ENCODE measurements around the gene UBE2E1. TPM values are rescaled to one million over a fixed set of nuclear protein-coding genes. Genes with fewer than 3 reads are reported as not detected.
"Not testable (repeated sequence)": the region's sequence is repeated elsewhere in the genome, so short reads cannot be mapped to it uniquely, and the experiment has no call there.

Gene UBE2E1
- total and polyA plus RNA-seq, 4 donors = 6.6 to 31.8 (median 25.4) TPM

- Histone ChIP-seq H3K27ac (ENCODE audit: low read depth in 1 of 2, low read length in 2 of 2) (no peak overlapping the region), H3K36me3 (ENCODE audit: control insufficient read depth in 4 of 4, insufficient read depth in 3 of 4, low read depth in 1 of 4, low read length in 3 of 4) (no peaks in the 10 kb centered on the region), H3K9me3 (ENCODE audit: control insufficient read depth in 4 of 4, low read length in 3 of 4) (no peaks in the 10 kb centered on the region), H3K9ac (ENCODE audit: low read depth in 1 of 2, low read length in 2 of 2) (no peak overlapping the region), H3K27me3 (ENCODE audit: control insufficient read depth in 4 of 4, insufficient read depth in 4 of 4, low read length in 3 of 4) (no peaks in the 10 kb centered on the region), H3K4me1 (ENCODE audit: control insufficient read depth in 4 of 4, insufficient read depth in 4 of 4, low read length in 3 of 4) (peaks cover 0 to 7% (median 3%) of the 10 kb centered on the region in 4 donors), H3K4me3 (ENCODE audit: low read depth in 1 of 3, low read length in 3 of 3) (no peak overlapping the region)
- WGBS = 58% methylated on average over 4 of the region's 4 CpGs
- TF ChIP-seq HNF4A (conservative IDR thresholded peaks at IDR 0.05) = no peak
- TF ChIP-seq GABPA (IDR thresholded peaks at IDR 0.05 in 1 of 2, conservative IDR thresholded peaks at IDR 0.05 in 1 of 2) = no peak
- TF ChIP-seq RAD21 (IDR thresholded peaks at IDR 0.05) = no peak
- TF ChIP-seq HNF4G (IDR thresholded peaks at IDR 0.05) = no peak
- no peak for TF ChIP-seq ATF3 (IDR thresholded peaks at IDR 0.05)
- DNase-seq (ENCODE audit: low spot score) = no peak
Measured at GRCh38 chr3:23880703-23881339, 75.1 kb downstream of the UBE2E1 start.

- H3K36me3 ChIP-seq (ENCODE audit: control insufficient read depth in 4 of 4, insufficient read depth in 3 of 4, low read depth in 1 of 4, low read length in 3 of 4); H3K27ac ChIP-seq (ENCODE audit: low read depth in 1 of 2, low read length in 2 of 2); H3K9me3 ChIP-seq (ENCODE audit: control insufficient read depth in 4 of 4, low read length in 3 of 4); H3K4me3 ChIP-seq (ENCODE audit: low read depth in 1 of 3, low read length in 3 of 3); H3K27me3 ChIP-seq (ENCODE audit: control insufficient read depth in 4 of 4, insufficient read depth in 4 of 4, low read length in 3 of 4); DNase-seq (ENCODE audit: low spot score); H3K9ac ChIP-seq (ENCODE audit: low read depth in 1 of 2, low read length in 2 of 2); H3K4me1 ChIP-seq (ENCODE audit: control insufficient read depth in 4 of 4, insufficient read depth in 4 of 4, low read length in 3 of 4): not testable (repeated sequence)
- 91% methylated on average over 4 of the region's 4 CpGs for WGBS
Measured at GRCh38 chr3:23881993-23882392, 76.2 kb downstream of the UBE2E1 start.

- Histone ChIP-seq H3K9me3 (ENCODE audit: control insufficient read depth in 4 of 4, low read length in 3 of 4) (no peaks in the 10 kb centered on the region), H3K36me3 (ENCODE audit: control insufficient read depth in 4 of 4, insufficient read depth in 3 of 4, low read depth in 1 of 4, low read length in 3 of 4) (no peaks in the 10 kb centered on the region), H3K27ac (ENCODE audit: low read depth in 1 of 2, low read length in 2 of 2) (no peak overlapping the region), H3K4me3 (ENCODE audit: low read depth in 1 of 3, low read length in 3 of 3) (no peak overlapping the region), H3K27me3 (ENCODE audit: control insufficient read depth in 4 of 4, insufficient read depth in 4 of 4, low read length in 3 of 4) (no peaks in the 10 kb centered on the region), H3K4me1 (ENCODE audit: control insufficient read depth in 4 of 4, insufficient read depth in 4 of 4, low read length in 3 of 4) (peaks cover 0 to 4% (median 1%) of the 10 kb centered on the region in 4 donors), H3K9ac (ENCODE audit: low read depth in 1 of 2, low read length in 2 of 2) (no peak overlapping the region)
- TF ChIP-seq GABPA (IDR thresholded peaks at IDR 0.05 in 1 of 2, conservative IDR thresholded peaks at IDR 0.05 in 1 of 2) (no peak), TAF1 (conservative IDR thresholded peaks at IDR 0.05) (no peak), ATF3 (IDR thresholded peaks at IDR 0.05) (no peak), YY1 (IDR thresholded peaks at IDR 0.05) (no peak), MAX (IDR thresholded peaks at IDR 0.05) (no peak), REST (IDR thresholded peaks at IDR 0.05) (no peak), CTCF (IDR thresholded peaks at IDR 0.05; ENCODE audit: low read depth, low read length, missing input control) (no peak), ZBTB33 (IDR thresholded peaks at IDR 0.05) (no peak), SP1 (IDR thresholded peaks at IDR 0.05) (no peak), RAD21 (IDR thresholded peaks at IDR 0.05) (no peak), RXRA (IDR thresholded peaks at IDR 0.05) (no peak), FOXA2 (IDR thresholded peaks at IDR 0.05) (no peak), EGR1 (IDR thresholded peaks at IDR 0.05; ENCODE audit: low read depth in 2 of 2) (no peak), JUND (IDR thresholded peaks at IDR 0.05) (no peak), HNF4G (IDR thresholded peaks at IDR 0.05) (no peak), HNF4A (conservative IDR thresholded peaks at IDR 0.05) (no peak), FOXA1 (IDR thresholded peaks at IDR 0.05) (no peak), NR2F2 (IDR thresholded peaks at IDR 0.05) (no peak)
- WGBS = 98% methylated on average over 28 of the region's 28 CpGs
- DNase-seq (ENCODE audit: low spot score) = no peak
Measured at GRCh38 chr3:23882487-23882918, 76.7 kb downstream of the UBE2E1 start.

All from liver (tissue), 9 donors.